ENCODE data around the gene CIDEC.

DNA sequence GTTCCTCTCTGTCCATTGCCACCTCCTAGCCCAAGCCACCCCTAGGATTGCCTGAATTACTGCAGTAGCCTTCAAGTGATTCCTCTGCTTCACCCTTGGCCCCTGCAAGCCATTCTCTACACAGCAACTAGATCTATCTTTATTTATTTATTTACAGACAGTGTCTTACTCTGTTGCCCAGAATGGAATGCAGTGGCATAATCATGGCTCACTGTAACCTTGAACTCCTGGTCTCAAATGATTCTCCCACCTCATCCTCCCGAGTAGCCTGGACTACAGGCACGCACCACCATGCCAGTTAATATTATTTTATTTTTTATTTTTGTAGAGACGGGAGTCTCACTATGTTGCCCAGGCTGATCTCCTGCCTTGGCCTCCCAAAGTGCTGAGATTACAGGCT lies 8.5 kb upstream of the CIDEC start:
- TF ChIP-seq CTCF (IDR thresholded peaks at IDR 0.05; ENCODE audit: insufficient read depth, low read length, poor library complexity, severe bottlenecking) (no peak), EZH2phosphoT487 (conservative IDR thresholded peaks at IDR 0.05; ENCODE audit: low read length) (no peak)
